Measurements from ENCODE around the gene SSC4D.
"Not testable (repeated sequence)": the region's sequence is repeated elsewhere in the genome, so short reads cannot be mapped to it uniquely, and the experiment has no call there.

The SSC4D gene

DNA sequence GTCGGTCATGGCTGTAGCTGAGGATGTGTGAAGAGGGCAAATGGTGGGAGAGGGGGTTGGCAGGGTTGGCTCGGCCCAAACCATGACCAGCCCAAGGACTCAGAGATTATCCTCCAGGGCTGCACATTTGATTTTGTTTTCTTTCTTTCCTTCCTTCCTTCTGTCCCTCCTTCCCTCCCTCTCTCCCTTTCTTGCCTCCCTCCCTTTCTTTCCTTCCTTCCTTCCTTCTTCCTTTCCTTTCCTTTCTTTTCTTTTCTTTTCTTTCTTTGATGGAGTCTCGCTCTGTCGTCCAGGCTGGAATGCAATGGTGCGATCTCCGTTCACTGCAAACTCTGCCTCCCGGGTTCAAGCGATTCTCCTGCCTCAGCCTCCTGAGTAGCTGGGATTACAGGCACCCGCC, 3.8 kb downstream of the SSC4D start:
- no peak overlapping the region for H3K4me2 ChIP-seq (ENCODE audit: low read length)
- H3K79me2 ChIP-seq (ENCODE audit: low read length), result no peaks in the 10 kb centered on the region
- no peak overlapping the region for H3K4me3 ChIP-seq (ENCODE audit: low read length)
- no peaks in the 10 kb centered on the region for H3K36me3 ChIP-seq (replicated peaks; ENCODE audit: low read depth, low read length)
- peaks cover 3% of the 10 kb centered on the region; the same call in 1 of the 2 replicates for H3K27me3 ChIP-seq (ENCODE audit: low read depth, low read length)
- no peak overlapping the region for H2AFZ ChIP-seq (ENCODE audit: low read depth, low read length)
- no peak overlapping the region for H3K9ac ChIP-seq (ENCODE audit: low read length)
- H3K27ac ChIP-seq (ENCODE audit: low read length), result no peak overlapping the region
- H3K9me3 ChIP-seq (ENCODE audit: insufficient read depth, low read length), result no peaks in the 10 kb centered on the region
- peaks cover 15% of the 10 kb centered on the region for H3K4me1 ChIP-seq (ENCODE audit: low read length)
- no peak for TF ChIP-seq EZH2phosphoT487 (IDR thresholded peaks at IDR 0.05; ENCODE audit: low read depth)
- TF ChIP-seq, protein P1, sequence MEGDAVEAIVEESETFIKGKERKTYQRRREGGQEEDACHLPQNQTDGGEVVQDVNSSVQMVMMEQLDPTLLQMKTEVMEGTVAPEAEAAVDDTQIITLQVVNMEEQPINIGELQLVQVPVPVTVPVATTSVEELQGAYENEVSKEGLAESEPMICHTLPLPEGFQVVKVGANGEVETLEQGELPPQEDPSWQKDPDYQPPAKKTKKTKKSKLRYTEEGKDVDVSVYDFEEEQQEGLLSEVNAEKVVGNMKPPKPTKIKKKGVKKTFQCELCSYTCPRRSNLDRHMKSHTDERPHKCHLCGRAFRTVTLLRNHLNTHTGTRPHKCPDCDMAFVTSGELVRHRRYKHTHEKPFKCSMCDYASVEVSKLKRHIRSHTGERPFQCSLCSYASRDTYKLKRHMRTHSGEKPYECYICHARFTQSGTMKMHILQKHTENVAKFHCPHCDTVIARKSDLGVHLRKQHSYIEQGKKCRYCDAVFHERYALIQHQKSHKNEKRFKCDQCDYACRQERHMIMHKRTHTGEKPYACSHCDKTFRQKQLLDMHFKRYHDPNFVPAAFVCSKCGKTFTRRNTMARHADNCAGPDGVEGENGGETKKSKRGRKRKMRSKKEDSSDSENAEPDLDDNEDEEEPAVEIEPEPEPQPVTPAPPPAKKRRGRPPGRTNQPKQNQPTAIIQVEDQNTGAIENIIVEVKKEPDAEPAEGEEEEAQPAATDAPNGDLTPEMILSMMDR (IDR thresholded peaks at IDR 0.05; ENCODE audit: low read depth, low read length), result no peak
- no peaks in the 10 kb centered on the region for H4K20me1 ChIP-seq (ENCODE audit: insufficient read depth, low read length)

DNA sequence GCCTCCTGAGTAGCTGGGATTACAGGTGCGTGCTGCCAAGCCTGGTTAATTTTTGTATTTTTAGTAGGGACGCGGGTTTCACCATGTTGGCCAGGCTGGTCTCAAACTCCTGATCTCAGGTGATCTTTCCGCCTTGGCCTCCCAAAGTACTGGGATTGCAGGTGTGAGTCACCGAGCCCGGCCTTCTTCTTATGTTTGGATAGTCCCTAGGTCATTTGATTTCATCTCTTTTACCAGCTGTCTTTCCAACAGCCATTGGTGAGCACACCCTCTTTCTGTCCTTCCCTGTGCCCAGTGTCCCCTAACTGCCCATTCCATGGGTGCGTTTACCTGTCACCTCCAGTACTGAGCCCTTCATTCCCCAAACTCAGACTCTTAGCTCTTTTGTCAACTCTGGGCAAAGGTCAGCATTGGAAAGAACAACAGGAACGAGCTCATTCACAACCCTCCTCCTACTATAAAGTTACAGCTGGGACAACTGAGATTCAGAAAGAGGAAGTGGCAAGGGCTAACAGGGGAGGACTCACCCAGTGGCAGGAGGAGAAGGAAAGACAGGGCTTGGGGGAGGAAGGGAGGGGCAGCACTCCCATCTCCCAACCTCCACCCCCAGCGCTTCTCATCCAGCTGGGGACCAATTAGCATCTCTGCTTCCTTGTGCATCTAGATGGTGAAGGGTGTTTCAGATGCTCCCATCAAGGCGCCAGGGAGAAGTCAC, 5.6 kb downstream of the SSC4D start:
- H3K4me2 ChIP-seq (ENCODE audit: low read length), result peak overlapping the region; percentile 24
- H3K27me3 ChIP-seq (ENCODE audit: low read depth, low read length), result peaks cover 3% of the 10 kb centered on the region; the same call in 1 of the 2 replicates
- no peak overlapping the region for H3K27ac ChIP-seq (ENCODE audit: low read length)
- H3K9me3 ChIP-seq (ENCODE audit: insufficient read depth, low read length), result no peaks in the 10 kb centered on the region
- TF ChIP-seq EZH2phosphoT487 (IDR thresholded peaks at IDR 0.05; ENCODE audit: low read depth), result no peak
- TF ChIP-seq, protein P1 (IDR thresholded peaks at IDR 0.05; ENCODE audit: low read depth, low read length), result no peak
- no peak overlapping the region for H3K9ac ChIP-seq (ENCODE audit: low read length)
- no peaks in the 10 kb centered on the region for H3K36me3 ChIP-seq (replicated peaks; ENCODE audit: low read depth, low read length)
- H3K4me3 ChIP-seq (ENCODE audit: low read length), result no peak overlapping the region
- H3K79me2 ChIP-seq (ENCODE audit: low read length), result no peaks in the 10 kb centered on the region
- H3K4me1 ChIP-seq (ENCODE audit: low read length), result peaks cover 15% of the 10 kb centered on the region
- H4K20me1 ChIP-seq (ENCODE audit: insufficient read depth, low read length), result no peaks in the 10 kb centered on the region
- no peak overlapping the region for H2AFZ ChIP-seq (ENCODE audit: low read depth, low read length)

DNA sequence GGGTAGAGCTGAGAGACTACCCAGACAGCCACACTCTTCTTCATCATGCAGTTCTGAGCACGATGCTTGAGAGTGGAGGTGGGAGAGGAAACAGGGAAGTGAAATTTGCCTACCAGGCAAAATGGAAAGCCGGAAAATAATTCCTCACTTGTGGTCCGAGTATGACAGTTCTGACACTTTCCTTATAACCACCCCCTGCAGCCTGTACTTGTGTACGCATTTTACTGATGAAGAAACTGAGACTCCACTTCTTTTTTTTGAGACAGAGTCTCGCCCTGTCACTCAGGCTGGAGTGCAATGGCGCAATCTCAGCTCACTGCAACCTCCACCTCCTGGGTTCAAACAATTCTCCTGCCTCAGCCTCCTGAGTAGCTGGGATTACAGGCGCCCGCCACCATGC, 6.4 kb downstream of the SSC4D start:
- not testable (repeated sequence) for H3K27me3 ChIP-seq (ENCODE audit: low read depth, low read length); H3K9me3 ChIP-seq (ENCODE audit: insufficient read depth, low read length); H3K36me3 ChIP-seq (replicated peaks; ENCODE audit: low read depth, low read length); H3K79me2 ChIP-seq (ENCODE audit: low read length); H3K4me3 ChIP-seq (ENCODE audit: low read length); H3K9ac ChIP-seq (ENCODE audit: low read length); H3K27ac ChIP-seq (ENCODE audit: low read length); H4K20me1 ChIP-seq (ENCODE audit: insufficient read depth, low read length); H2AFZ ChIP-seq (ENCODE audit: low read depth, low read length)
- peak overlapping the region; percentile 29; the same call in 1 of the 2 replicates for H3K4me2 ChIP-seq (ENCODE audit: low read length)
- peaks cover 15% of the 10 kb centered on the region for H3K4me1 ChIP-seq (ENCODE audit: low read length)

DNA sequence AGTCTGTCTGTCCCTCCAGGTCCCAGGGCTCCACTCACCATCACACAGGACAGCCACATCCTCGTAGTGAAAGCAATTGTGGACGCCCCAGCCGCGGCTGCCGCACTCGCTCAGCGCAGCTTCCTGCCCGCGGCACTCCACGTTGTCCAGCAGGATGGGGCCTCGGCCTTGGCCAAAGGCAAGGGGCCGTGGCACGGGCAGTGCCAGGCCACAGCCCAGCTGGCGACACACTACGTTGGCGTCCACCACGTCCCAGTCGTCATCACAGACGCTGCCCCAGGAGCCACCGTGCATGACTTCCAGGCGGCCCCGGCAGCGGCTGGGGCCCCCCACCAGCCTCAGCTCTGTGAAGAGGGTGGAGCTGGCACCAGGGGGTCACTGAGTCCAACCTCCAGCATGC, 9.2 kb downstream of the SSC4D start:
- Histone ChIP-seq H3K4me1 (ENCODE audit: low read length) (peaks cover 15% of the 10 kb centered on the region), H3K4me2 (ENCODE audit: low read length) (no peak overlapping the region), H3K36me3 (replicated peaks; ENCODE audit: low read depth, low read length) (no peaks in the 10 kb centered on the region), H3K4me3 (ENCODE audit: low read length) (no peak overlapping the region), H3K79me2 (ENCODE audit: low read length) (no peaks in the 10 kb centered on the region), H3K27ac (ENCODE audit: low read length) (no peak overlapping the region), H3K27me3 (ENCODE audit: low read depth, low read length) (no peaks in the 10 kb centered on the region), H2AFZ (ENCODE audit: low read depth, low read length) (no peak overlapping the region), H3K9ac (ENCODE audit: low read length) (no peak overlapping the region), H4K20me1 (ENCODE audit: insufficient read depth, low read length) (no peaks in the 10 kb centered on the region), H3K9me3 (ENCODE audit: insufficient read depth, low read length) (no peaks in the 10 kb centered on the region)
- no peak for TF ChIP-seq EZH2phosphoT487 (IDR thresholded peaks at IDR 0.05; ENCODE audit: low read depth)
- TF ChIP-seq, protein P1 (IDR thresholded peaks at IDR 0.05; ENCODE audit: low read depth, low read length), result no peak
